Caco-2 (cell line): ENCODE results near the gene ADIPOR2. TPM values are rescaled to one million over a fixed set of nuclear protein-coding genes. Genes with fewer than 3 reads are reported as not detected.

ENCODE experiments used
- BruUV-seq: library from RNA; stranded (reverse); fragments of 400-500 nt; replicated peaks from 2 replicates; lab custom pipeline; 2021; lab: Mats Ljungman, UMichigan
- CTCF ChIA-PET: fragments of 300-600 bp; sonication (Branson Sonifier 250); formaldehyde crosslinking; loops from one replicate; lab custom pipeline; 2022; ENCODE audit warnings: antibody characterized with exemption; lab: Charles Lee
- POLR2A ChIA-PET: fragments of 300-600 bp; sonication (Branson Sonifier 250); formaldehyde crosslinking; loops from one replicate; lab custom pipeline; 2022; ENCODE audit warnings: antibody characterized with exemption; lab: Charles Lee
- DNase-seq, 2 experiments: peaks; one replicate each; pipeline versions ENCODE4 v3.0.0 to v3.0.0-alpha.2; 2020 to 2022
- H3K27me3 ChIP-seq: replicated peaks from 2 replicates; pipeline ENCODE4 v1.6.0; 2011; ENCODE audit warnings: low read length; ENCODE audit not compliant: control insufficient read depth, insufficient read depth
- H3K36me3 ChIP-seq: 2 replicates; pipeline ENCODE4 v1.5.1; 2011; ENCODE audit warnings: low read length; ENCODE audit not compliant: control insufficient read depth, insufficient read depth
- H3K4me1 ChIP-seq: fragments of 250-450 bp; sonication (Bioruptor Pico); 2 replicates; pipeline ENCODE4 v1.5.1; 2020; ENCODE audit warnings: mild to moderate bottlenecking
- H3K4me3 ChIP-seq: 2 replicates; pipeline ENCODE4 v1.5.1; 2011; ENCODE audit warnings: low read depth, mild to moderate bottlenecking, control low read depth, low read length
- H3K9me3 ChIP-seq: fragments of 250-450 bp; sonication (Bioruptor Pico); 2 replicates; pipeline ENCODE4 v1.5.1; 2020; ENCODE audit warnings: mild to moderate bottlenecking, moderate library complexity
- H3K27ac Mint-ChIP-seq: one replicate; pipeline ENCODE4 v1.8.0; 2022; ENCODE audit warnings: mixed read lengths; ENCODE audit not compliant: unreplicated experiment
- H3K27me3 Mint-ChIP-seq: one replicate; pipeline ENCODE4 v1.8.0; 2022; ENCODE audit warnings: mixed read lengths; ENCODE audit not compliant: insufficient read depth, unreplicated experiment
- H3K36me3 Mint-ChIP-seq: one replicate; pipeline ENCODE4 v1.8.0; 2022; ENCODE audit warnings: mild to moderate bottlenecking, mixed read lengths; ENCODE audit not compliant: insufficient read depth, unreplicated experiment
- H3K4me1 Mint-ChIP-seq: one replicate; pipeline ENCODE4 v1.8.0; 2022; ENCODE audit warnings: low read depth, mixed read lengths; ENCODE audit not compliant: unreplicated experiment
- H3K4me3 Mint-ChIP-seq: one replicate; pipeline ENCODE4 v1.8.0; 2022; ENCODE audit warnings: mild to moderate bottlenecking, moderate library complexity, mixed read lengths; ENCODE audit not compliant: unreplicated experiment
- H3K9me3 Mint-ChIP-seq: one replicate; pipeline ENCODE4 v1.8.0; 2022; ENCODE audit warnings: mixed read lengths; ENCODE audit not compliant: unreplicated experiment
- CTCF ChIP-seq, 2 experiments: fragments of 200-600 bp in 1 of 2; IDR thresholded peaks; 1 replicate in 1 of 2; 2 replicates in 1 of 2; pipeline versions ENCODE4 v1.5.1 to v1.8.0; 2011 to 2022; ENCODE audit warnings: antibody characterized with exemption in 1 of 2, control low read depth in 1 of 2, inconsistent platforms in 1 of 2, low read depth in 1 of 2, low read length in 1 of 2, mild to moderate bottlenecking in 1 of 2, moderate library complexity in 1 of 2; ENCODE audit not compliant: insufficient read depth in 1 of 2, severe bottlenecking in 1 of 2, unreplicated experiment in 1 of 2
- intact Hi-C: fragments of 100-400 bp; cut with micrococcal nuclease; formaldehyde crosslinking; loops from one replicate; pipeline ENCODE4 v1.10.0; 2022; ENCODE audit not compliant: unreplicated experiment
- total RNA-seq: library from RNA; stranded (reverse); gene quantifications from 2 replicates; pipeline ENCODE4 v1.2.3, GENCODE V29; 2022

The ADIPOR2 gene
- total RNA-seq, 1 experiment from 2014 or later = 119 TPM

GRCh38 chr12:1650260-1650977 is 40.5 kb upstream of the ADIPOR2 start:
- Histone ChIP-seq H3K9me3 (no peaks in the 10 kb centered on the region), H3K27me3 (no peaks in the 10 kb centered on the region), H3K4me1 (no peaks in the 10 kb centered on the region), H3K4me3 (no peak overlapping the region), H3K36me3 (no peaks in the 10 kb centered on the region)
- no TSS peak for BruUV-seq
- Mint-ChIP-seq H3K4me1 (no peaks in the 10 kb centered on the region), H3K27me3 (no peaks in the 10 kb centered on the region), H3K9me3 (no peaks in the 10 kb centered on the region), H3K36me3 (no peaks in the 10 kb centered on the region), H3K4me3 (no peak overlapping the region), H3K27ac (no peak overlapping the region)
- TF ChIP-seq CTCF (IDR thresholded peaks at IDR 0.05; ENCODE audit: insufficient read depth in 1 of 2, low read depth in 1 of 2, low read length in 1 of 2, severe bottlenecking in 1 of 2, unreplicated experiment in 1 of 2) = no peak
- POLR2A ChIA-PET = no interaction called here
- no peak for DNase-seq
- intact Hi-C loops = loop anchor here (5.0 kb wide), 1 partner anchor 292 kb away; no protein-coding TSS in a partner anchor
- CTCF ChIA-PET = interaction anchor here (1.8 to 3.8 kb wide), 4 partner anchors 16 to 289 kb away, joined by 4 to 25 read pairs (median 14); no protein-coding TSS in a partner anchor

- Mint-ChIP-seq H3K27me3 (no peaks in the 10 kb centered on the region), H3K9me3 (no peaks in the 10 kb centered on the region), H3K4me3 (no peak overlapping the region), H3K27ac (no peak overlapping the region), H3K36me3 (no peaks in the 10 kb centered on the region), H3K4me1 (no peaks in the 10 kb centered on the region)
- ChIA-PET CTCF (interaction anchor here (1.0 to 3.8 kb wide), 4 partner anchors 16 to 289 kb away, joined by 5 to 25 read pairs (median 14); no protein-coding TSS in a partner anchor), POLR2A (no interaction called here)
- Histone ChIP-seq H3K9me3 (no peaks in the 10 kb centered on the region), H3K27me3 (no peaks in the 10 kb centered on the region), H3K36me3 (no peaks in the 10 kb centered on the region), H3K4me3 (no peak overlapping the region), H3K4me1 (no peaks in the 10 kb centered on the region)
- no peak for TF ChIP-seq CTCF (IDR thresholded peaks at IDR 0.05; ENCODE audit: insufficient read depth in 1 of 2, low read depth in 1 of 2, low read length in 1 of 2, severe bottlenecking in 1 of 2, unreplicated experiment in 1 of 2)
- no peak for DNase-seq
- intact Hi-C loops = loop anchor here (5.0 kb wide), 1 partner anchor 291 kb away; no protein-coding TSS in a partner anchor
- no TSS peak for BruUV-seq
These were observed 39.9 kb upstream of the ADIPOR2 start for GRCh38 chr12:1650978-1651361.

- H3K27me3 Mint-ChIP-seq = no peaks in the 10 kb centered on the region
- intact Hi-C loops = loop anchor here (1.0 to 5.0 kb wide), 2 partner anchors 139 to 290 kb away; no protein-coding TSS in a partner anchor
- DNase-seq = no peak
- no peaks in the 10 kb centered on the region for H3K9me3 ChIP-seq
- POLR2A ChIA-PET = no interaction called here
- no peaks in the 10 kb centered on the region for H3K4me1 Mint-ChIP-seq
- BruUV-seq = no TSS peak
- CTCF ChIA-PET = interaction anchor here (0.9 to 5.4 kb wide), 6 partner anchors 10 to 141 kb away, joined by 3 to 97 read pairs (median 7); no protein-coding TSS in a partner anchor
- H3K4me3 Mint-ChIP-seq = no peak overlapping the region
- no peaks in the 10 kb centered on the region for H3K36me3 ChIP-seq
- no peaks in the 10 kb centered on the region for H3K4me1 ChIP-seq
- H3K27me3 ChIP-seq = no peaks in the 10 kb centered on the region
- H3K9me3 Mint-ChIP-seq = no peaks in the 10 kb centered on the region
- no peaks in the 10 kb centered on the region for H3K36me3 Mint-ChIP-seq
- H3K27ac Mint-ChIP-seq = no peak overlapping the region
- no peak for TF ChIP-seq CTCF (IDR thresholded peaks at IDR 0.05; ENCODE audit: insufficient read depth in 1 of 2, low read depth in 1 of 2, low read length in 1 of 2, severe bottlenecking in 1 of 2, unreplicated experiment in 1 of 2)
- H3K4me3 ChIP-seq = no peak overlapping the region
These were observed 38.9 kb upstream of the ADIPOR2 start for GRCh38 chr12:1651946-1652345.
